Activated CD4-positive, CD25-positive, alpha-beta regulatory T cell (primary cell): ENCODE results near the gene CHSY3.

Source experiments
- DNase-seq, 4 experiments: peaks; one replicate each; lab custom pipeline; 2025; lab: John Stamatoyannopoulos, UW

The CHSY3 gene

DNA sequence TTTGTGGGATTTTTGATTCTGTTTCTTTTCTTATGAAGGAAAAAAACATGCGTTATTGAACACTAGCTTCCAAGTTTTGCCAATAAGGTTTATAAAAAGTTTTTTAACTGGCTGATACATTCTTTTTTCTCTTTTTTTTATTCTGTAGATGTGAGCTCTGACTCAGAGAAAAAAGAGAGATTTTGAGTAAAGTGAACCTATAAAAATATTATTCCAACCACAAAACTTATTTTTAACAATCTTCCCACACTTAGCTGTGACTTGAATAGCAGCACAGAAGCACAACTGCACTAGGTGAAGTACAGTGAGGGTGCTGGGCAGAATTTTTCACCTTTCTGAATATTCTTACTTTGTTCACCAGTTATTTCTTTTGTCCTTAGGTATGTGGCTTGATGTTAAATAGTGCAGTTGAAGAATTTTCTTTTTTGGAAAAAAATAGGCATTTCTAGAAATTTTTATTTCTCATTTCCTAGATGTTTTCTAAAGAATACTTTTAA, 41.6 kb downstream of the CHSY3 start:
- no peak for DNase-seq

DNA sequence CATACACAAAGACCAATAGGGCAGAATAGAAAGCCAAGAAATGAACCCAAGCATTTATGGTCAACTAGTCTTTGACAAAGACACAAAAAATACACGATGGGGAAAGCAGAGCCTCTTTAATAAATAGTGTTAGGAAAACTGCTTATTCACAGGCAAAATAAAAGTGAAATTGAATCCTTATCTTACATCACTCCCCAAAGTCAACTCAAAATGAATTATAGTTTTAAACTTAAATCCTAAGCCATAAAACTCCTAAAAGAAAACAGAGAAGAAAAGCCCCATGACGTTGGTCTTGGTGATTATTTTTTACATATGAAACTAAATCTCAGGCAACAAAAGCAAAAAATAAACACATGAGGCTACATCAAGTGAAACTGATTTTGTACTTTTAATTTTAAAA, 46.8 kb downstream of the CHSY3 start:
- DNase-seq = no peak

DNA sequence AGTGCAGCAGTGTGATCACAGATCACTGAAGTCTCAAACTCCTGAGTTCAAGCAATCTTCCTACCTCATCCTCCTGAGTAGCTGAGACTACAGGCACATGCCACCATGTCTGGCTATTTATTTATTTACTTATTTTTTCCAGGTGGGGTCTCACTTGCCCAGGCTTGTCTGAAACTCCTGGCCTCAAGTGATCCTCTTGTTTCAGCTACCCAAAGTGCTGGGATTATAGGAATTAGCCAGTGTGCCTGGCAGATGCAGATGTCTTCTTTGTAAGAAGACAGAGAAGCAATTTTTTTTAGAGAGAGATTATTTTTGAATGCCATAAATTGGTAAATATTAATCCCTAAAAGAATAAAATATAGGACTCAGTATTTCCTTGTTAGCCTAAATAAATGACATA, 54.3 kb downstream of the CHSY3 start:
- no peak for DNase-seq

DNA sequence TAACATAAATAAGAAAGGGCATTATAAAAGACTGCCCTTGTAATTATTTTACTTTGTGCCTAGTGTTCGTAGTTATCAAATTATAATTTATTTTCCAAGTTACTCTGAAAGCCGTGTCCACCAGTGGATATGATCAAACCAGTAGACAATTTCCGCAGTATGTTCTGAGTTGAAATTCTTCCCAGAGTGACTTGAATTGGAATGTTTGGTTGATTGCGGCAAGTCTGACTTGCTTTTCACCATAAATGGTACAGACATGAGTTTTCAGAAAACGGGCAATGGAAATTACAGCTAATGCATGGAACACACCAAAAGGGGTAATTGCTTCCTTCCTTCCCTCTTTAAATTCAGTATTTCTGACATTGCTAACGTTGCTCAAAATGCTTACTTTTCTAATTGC, 56.6 kb downstream of the CHSY3 start:
- no peak for DNase-seq

DNA sequence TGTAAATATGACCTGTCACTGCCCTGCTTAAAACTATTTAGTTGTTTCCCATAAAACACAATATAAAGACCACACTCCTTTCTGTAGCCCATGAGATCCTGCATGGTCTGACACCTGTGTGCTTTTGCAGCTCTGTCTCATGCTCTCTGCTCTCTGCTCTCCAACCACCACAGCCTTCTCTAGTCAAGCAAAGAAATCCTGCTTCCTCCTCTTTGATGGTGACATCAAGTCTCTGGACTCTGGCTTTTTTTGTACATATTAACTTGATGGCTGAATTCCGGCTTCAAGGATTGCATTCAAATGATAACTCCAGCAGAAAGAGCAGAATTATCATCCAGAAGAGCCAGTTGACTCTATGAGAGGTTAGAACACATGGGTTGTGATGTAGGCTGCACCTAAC, 58.2 kb downstream of the CHSY3 start:
- DNase-seq = no peak

DNA sequence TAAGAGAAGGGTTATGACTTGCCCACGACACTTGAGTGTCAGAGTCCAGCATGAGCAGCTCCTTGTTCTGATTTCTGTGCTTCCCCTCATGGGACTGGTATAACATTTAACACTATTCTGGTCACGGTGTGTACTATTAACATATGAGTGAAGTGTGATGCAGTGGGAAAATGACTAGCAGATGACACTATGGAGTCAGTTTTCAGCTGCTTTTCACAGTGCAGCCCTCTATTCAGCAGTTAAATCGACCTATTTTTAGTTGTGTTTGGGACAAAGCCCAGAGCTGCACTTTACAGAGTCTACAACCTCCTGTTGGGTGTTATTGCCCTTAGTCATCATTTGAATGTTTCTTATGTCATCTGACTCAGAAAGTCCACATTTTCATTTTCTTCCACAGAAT, 59.1 kb downstream of the CHSY3 start:
- no peak for DNase-seq

DNA sequence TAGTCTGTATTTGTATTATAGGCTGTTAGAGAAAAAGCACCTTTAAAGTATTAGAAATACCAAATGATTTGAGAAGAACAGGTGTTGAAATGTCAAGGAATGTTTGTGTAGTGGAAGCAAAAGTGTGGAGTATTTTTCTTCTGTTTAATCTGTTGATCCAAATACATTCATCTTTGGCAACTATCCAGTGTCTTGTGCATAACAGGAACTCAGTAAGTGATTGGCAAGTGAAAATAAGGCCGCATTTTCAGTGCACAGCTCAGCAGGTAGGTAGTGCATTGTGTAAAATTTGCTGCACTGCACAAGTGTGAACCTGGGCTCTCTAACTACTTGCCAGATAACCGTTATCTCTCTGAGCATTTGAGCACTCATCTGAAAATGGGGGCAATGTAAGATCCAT, 61.8 kb downstream of the CHSY3 start:
- no peak for DNase-seq

DNA sequence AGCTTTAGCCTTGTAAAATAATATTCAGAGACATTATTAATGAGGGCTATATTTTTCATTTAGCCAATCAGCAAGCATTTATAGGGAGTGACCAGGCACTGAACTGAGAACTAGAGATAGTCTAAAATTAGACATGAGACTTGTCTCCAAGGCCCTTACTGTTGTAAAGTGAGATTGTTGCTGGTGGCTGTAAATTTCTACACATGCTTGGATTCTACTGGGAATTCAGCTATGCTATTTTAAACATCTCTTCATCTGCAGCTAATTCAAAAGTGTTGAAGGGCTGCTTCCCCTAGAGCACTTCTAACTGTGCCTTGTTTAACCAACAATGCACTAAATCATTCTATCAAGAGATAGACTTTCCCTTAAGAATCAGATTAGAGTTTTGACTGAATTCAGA, 67.4 kb downstream of the CHSY3 start:
- DNase-seq = no peak

DNA sequence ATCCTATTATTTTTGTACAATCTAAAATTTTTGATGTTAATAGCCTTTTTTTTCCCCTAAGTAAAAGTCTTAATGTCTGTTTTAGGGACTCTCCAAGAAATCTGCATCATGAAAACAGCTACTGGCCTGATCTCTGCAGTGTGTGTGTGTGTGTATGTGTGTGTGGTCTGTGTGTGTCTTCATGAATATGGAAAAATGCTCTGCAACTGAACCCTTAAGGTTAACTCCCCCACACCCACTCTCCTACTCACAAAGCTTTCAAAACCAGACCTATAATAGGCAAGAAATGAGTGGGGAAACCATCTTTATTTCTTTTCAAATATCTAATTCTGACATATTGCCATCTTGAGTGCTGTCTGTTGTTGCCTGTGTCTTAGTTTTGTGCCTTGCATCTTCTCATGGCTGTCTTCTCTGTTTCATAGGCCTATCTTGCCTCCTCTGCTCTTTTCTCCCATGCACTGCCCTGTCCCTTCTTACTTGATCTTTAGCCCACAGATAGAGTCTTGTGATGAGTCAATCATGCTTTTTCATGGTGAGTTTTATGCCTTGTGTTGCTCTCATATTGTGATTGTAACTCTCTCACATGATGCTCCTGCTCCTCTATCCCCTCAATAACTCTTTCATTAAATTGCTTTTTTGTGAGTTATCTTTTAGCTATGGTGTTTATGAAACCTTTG, 68.3 kb downstream of the CHSY3 start:
- DNase-seq = no peak

DNA sequence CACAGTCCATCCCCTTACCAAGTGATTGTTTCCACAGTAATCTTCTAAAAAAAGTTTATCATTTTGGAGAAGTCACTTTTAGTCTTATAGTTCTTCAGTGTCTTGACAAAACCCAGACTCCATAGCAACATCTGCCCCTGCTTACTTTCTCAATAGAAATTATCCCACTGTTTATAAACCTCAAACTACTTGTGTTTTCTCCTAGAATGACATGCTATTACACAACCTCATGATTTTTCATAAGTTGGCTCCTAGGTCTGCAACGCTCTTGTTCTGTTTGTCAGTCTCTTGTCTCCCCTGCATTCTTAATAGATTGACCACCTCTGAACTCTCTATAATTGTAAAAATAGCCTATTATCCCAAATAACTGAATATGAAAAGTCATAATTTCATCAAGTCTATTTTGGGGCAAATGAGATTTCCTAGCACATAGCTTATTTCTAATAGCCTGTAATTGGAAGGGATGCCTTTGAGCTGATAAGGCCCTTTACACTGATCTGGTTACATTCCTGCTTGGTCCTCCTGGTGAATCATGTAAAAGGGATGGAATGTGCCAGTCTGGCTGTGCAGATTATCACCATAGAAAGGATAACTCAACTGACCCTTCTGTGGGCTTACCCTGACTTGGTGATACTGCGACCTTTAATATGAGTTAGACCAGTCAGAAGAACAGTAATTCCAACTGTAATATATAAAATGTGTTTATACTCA, 69.6 kb downstream of the CHSY3 start:
- DNase-seq = no peak

DNA sequence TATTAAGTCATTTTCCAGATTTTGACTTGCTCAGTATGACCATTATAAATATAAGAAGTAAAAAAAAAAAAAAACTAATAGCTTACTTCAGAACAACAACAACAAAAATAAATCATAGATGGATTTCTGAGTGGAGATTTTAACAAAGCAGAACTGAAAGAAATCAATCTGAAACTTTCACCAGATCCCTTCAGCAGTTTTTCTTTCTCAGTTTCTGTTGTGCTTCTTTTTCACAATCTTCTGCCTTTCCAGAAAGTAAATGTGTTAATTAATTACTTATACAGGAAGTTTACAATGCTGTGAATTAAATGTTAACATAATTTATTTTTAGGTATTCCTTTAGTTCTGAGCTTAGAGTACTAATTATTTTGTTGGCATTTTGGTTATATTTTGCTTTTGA, 73.5 kb downstream of the CHSY3 start:
- DNase-seq = no peak

DNA sequence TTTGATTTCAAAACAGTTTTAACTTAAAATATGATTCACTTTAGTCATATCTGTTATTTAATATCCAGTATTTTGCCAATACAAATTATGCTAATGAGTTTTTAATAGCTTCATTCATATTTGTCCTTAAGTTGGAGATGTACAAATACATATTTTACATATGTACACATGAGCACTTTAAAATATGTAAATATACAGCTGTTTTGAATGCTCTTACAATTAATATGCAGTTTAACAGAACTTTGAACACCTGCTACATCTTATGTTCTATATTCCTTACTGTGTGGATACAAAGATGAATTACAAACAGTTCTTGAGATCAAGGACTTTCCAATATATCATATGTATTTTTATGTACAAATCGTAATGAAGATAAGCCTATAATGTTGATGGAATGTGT, 74.0 kb downstream of the CHSY3 start:
- DNase-seq = no peak

DNA sequence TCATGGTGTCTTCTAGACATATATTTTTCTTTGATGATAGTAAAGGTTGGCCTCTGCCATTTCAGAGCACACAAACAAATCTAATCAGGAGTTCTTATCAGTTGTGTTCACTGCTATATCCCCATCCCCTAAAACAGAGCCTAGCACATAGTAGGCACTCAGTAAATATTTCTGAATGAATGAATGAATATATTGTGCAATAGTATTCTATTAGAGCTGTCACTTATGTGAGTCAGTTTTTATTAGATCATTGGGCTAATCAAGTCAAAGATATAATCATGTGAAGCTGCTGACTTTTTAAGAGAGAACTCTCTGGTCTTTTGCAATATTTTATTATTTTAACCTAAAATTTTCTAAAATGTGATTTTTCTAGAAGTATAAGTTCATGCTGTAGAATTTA, 84.2 kb downstream of the CHSY3 start:
- DNase-seq = no peak

DNA sequence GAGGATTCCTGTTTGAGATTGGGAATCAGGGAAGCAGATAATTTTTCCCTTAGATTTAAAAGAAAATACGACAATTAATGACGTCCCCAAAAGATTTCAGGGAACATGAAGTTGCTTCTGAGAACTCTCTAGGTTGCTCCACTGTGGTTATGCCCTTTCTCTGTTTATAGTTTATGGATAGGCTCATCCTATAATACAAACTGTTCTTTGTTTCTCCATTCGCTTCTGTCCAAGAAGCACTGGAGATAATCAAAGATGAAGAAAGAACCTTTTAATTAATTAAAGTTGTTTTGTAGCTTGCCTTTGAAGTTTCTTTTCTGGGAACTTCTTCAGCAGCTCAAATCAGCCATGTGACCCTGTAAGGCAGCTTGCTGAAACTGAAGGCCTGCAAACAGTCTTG, 87.5 kb downstream of the CHSY3 start:
- no peak for DNase-seq

DNA sequence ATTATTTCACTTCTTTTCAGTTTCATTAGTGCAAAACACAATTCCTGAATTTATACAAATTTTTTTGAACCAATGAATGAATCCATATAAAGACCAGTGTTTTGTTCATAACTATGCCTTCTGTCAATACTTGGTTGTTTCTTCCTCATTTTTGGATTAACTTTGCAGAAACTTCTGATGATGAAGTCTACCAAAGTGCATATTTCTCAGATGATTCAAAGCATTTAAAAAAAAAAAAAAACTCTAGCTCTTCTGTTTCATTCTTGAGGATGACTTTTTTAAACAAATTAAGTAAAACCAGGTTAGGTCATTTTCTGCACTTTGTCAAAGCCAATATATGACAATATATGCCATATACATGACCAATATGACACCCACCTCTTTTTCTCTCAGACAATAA, 92.6 kb downstream of the CHSY3 start:
- no peak for DNase-seq

DNA sequence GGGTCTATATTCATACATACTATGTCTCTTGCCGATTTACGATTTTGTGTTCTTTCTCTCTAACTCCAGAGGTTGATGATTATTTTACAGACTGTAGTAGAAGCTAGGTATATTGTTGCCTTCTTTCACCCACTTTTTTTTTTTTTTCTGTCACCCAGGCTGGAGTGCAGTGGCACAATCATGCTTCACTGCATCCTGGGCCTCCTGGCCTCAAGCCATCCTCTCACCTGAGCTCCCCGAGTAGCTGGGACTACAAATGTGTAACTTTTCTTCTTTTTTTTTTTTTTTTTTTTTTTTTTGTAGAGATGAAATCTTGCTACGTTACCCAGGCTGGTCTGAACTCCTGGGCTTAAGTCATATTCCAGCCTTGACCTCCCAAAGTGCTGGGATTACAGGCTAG, 96.2 kb downstream of the CHSY3 start:
- DNase-seq = no peak

DNA sequence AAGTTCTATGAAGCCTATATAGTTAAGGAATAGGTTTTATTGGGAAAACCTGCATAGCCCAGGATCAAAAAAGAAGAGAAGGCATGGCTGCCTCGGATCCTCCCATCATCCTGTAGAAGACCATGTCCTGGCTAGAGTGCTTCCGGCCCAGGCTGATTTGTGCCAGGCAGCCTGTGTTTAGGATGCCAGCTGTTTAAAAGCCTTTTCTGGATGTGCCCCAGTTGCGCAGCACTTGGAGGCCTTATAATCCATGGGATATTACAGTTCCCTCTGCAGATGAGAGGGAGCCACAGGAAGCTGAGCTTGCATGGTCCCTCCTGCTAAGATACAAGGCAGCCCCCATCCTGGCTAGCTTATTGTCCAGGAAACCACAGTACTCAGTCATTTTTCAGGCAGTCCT, 97.9 kb downstream of the CHSY3 start:
- no peak for DNase-seq

DNA sequence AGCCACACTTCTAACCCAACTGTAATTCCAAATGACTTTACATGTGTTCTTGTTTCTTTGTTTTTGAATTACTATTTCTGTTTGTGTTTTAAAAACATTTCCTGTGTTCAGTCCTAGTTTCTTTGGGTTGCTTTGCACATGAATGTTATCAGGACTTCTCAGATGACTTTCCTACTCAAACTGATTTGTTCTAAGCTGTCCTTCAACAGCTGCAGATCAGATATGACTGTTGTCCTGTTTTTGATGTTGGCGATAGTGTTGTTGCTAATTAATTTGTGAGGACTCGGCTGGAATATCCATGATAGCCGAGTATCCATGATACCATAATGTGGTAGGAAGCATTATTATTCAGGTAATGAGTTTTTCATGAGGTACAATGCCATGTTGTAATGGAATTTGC, 98.6 kb downstream of the CHSY3 start:
- no peak for DNase-seq

DNA sequence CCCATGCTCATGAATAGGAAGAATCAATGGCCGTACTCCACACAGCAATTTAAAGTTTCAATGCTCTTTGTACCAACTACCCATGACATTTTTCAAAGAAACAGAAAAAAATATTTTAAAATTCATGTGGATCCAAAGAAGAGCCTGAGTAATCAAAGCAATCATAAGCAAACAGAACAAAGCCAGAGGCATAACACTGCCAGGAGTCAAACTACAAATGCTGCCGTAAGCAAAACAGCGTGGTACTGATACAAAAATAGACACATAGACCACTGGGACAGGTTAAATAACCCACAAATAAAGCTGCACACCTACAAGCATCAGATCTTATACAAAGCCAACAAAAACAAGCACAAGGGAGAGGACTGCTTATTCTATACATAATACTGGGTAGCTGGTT, 107.7 kb downstream of the CHSY3 start:
- DNase-seq = no peak

DNA sequence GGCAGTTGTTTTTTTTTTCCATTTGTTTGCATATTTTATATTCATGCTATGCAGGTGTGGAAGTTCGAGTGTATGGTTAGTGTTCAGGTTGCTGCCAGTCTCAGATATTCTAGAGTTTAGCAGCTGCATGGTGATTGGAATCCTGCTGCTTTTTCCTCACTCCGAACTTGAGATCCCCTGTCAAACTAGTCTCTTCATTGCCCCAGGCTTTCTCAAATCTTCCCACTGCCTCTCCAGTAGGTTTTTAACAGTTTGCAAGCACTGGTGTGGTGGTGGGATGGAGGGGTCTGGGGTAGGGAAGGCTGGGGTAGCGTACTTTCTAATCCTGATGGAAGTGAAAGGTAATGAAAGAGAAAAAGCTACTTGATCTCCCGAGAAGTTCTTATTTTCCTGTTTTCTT, 112.9 kb downstream of the CHSY3 start:
- no peak for DNase-seq

DNA sequence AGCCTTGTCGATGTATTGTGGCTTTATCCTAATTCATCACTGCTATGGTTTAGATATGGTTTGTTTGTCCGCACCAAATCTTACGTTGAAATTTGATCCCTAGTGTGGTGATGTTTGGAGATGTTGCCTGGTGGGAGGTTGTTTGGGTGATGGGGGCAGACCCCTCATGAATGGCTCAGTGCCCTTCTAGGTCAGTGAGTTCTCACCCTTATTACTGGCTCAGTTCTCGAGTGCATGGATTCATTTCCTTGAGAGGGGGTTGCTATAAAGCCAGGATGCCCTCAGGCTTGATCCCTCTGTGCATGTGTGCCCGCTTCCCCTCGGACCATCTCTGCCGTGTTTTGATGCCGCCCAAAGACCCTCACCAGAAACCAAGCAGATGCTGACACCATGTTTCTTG, 114.4 kb downstream of the CHSY3 start:
- no peak for DNase-seq

DNA sequence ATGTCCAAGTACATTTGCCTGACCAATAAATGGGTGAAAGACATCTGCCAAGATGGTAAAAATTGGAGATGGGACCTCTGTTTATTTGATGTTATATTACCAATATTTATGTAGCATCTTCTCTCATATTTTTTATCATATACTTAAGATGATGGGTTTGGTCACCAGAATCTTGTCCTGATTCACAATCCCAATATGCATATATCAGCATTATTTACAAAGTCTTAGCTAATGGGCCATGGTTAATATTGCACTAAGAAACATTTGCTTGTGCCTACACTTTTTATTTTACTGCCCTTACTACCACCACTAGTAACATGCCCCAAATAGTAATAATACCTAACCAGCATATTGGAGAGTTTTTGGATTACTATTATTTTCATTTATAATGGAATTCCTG, 116.7 kb downstream of the CHSY3 start:
- DNase-seq = no peak

DNA sequence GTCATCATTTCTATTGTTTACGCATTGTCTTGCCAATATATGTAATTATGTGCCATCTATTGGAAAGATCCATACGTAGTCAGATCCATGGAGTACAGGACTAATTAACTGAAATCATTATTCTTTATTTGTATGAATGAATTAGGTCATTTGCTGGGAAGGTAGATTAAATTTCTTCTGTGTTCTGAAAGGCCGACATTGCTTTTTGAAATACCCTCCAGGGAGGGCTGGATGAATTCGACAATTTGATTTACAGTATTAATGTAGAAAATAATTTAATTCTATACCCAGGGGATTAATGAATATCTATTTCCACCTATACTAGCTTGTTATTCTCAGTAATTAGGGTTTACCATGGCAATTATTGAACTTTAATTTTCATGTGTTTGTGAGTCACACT, 117.6 kb downstream of the CHSY3 start:
- DNase-seq = no peak

DNA sequence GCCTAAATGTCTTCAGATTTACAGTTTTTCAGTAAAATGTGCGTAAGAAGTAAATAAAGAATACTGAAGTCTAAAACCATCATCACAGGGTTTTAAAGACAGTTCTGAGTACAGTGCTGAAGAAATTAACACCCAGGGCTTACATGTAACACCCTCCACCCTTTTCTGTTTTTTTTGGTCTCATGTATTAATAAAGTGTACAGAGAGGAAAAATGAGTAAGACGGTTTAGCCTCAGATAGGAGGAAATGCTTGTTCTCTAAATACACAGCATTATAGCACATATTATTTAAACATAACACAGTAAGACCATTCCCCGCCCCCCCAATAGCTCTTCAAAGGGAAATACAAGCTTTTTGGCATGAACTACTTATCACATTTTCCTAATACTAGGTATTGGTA, 119.3 kb downstream of the CHSY3 start:
- DNase-seq = no peak
